Measurements from ENCODE around the gene SLC34A1. TPM values are rescaled to one million over a fixed set of nuclear protein-coding genes. Genes with fewer than 3 reads are reported as not detected.
"Not testable (repeated sequence)": the region's sequence is repeated elsewhere in the genome, so short reads cannot be mapped to it uniquely, and the experiment has no call there.

SLC34A1 gene
- total RNA-seq, 1 donor from 2014 or later, result 0.16 TPM

GRCh38 chr5:177371120-177372033 lies 12.9 kb upstream of the SLC34A1 start:
- Mint-ChIP-seq H3K27ac (ENCODE audit: unreplicated experiment) (no peak overlapping the region), H3K9me3 (no peaks in the 10 kb centered on the region), H3K27me3 (ENCODE audit: low read depth) (peaks cover 12% of the 10 kb centered on the region), H3K4me3 (peak overlapping the region; percentile 76), H3K4me1 (peaks cover 24% of the 10 kb centered on the region), H3K36me3 (ENCODE audit: low read depth) (no peaks in the 10 kb centered on the region)
- no peak for DNase-seq (ENCODE audit: low read depth, low spot score)
- no peak for TF ChIP-seq CTCF (conservative IDR thresholded peaks at IDR 0.05)

- Mint-ChIP-seq H3K27me3 (ENCODE audit: low read depth) (peaks cover 9% of the 10 kb centered on the region), H3K27ac (ENCODE audit: unreplicated experiment) (no peak overlapping the region), H3K9me3 (no peaks in the 10 kb centered on the region), H3K36me3 (ENCODE audit: low read depth) (no peaks in the 10 kb centered on the region), H3K4me3 (no peak overlapping the region), H3K4me1 (peaks cover 16% of the 10 kb centered on the region)
- TF ChIP-seq CTCF (conservative IDR thresholded peaks at IDR 0.05), result no peak
- no peak for DNase-seq (ENCODE audit: low read depth, low spot score)
Observed at GRCh38 chr5:177372034-177372896, 12.0 kb upstream of the SLC34A1 start.

- no peak for TF ChIP-seq CTCF (conservative IDR thresholded peaks at IDR 0.05)
- no peak overlapping the region for H3K27ac Mint-ChIP-seq (ENCODE audit: unreplicated experiment)
- no peak for DNase-seq (ENCODE audit: low read depth, low spot score)
- H3K4me1 Mint-ChIP-seq, result peaks cover 16% of the 10 kb centered on the region
- no peak overlapping the region for H3K4me3 Mint-ChIP-seq
- H3K36me3 Mint-ChIP-seq (ENCODE audit: low read depth), result no peaks in the 10 kb centered on the region
- no peaks in the 10 kb centered on the region for H3K9me3 Mint-ChIP-seq
- H3K27me3 Mint-ChIP-seq (ENCODE audit: low read depth), result peaks cover 9% of the 10 kb centered on the region
Observed at GRCh38 chr5:177372910-177373309, 11.3 kb upstream of the SLC34A1 start.

DNA sequence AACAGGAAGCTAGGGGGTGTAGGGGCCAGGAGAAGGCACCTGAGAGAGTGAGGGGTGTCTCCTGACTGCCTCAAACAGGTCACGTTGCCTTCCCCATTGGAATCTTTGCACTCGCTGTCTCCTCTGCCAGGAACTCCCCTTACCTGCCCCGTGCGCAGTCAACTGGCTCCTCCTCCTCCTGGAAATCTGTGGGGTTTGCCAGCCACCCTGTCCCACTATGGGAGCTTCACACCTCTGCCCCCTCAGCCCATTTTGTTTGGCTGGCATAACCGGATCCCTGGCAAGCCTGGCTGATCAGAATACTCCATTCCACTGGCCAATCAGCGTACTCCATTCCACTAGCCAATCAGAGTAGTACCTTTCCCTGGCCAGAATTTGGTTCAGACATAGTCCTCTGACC lies 10.4 kb upstream of the SLC34A1 start:
- Mint-ChIP-seq H3K9me3 (no peaks in the 10 kb centered on the region), H3K27ac (ENCODE audit: unreplicated experiment) (no peak overlapping the region), H3K4me3 (no peak overlapping the region), H3K27me3 (ENCODE audit: low read depth) (peaks cover 3% of the 10 kb centered on the region), H3K4me1 (peaks cover 11% of the 10 kb centered on the region), H3K36me3 (ENCODE audit: low read depth) (no peaks in the 10 kb centered on the region)
- DNase-seq (ENCODE audit: low read depth, low spot score), result no peak
- no peak for TF ChIP-seq CTCF (conservative IDR thresholded peaks at IDR 0.05)

- Mint-ChIP-seq H3K27ac (ENCODE audit: unreplicated experiment) (no peak overlapping the region), H3K4me1 (peaks cover 7% of the 10 kb centered on the region), H3K4me3 (no peak overlapping the region), H3K36me3 (ENCODE audit: low read depth) (no peaks in the 10 kb centered on the region), H3K27me3 (ENCODE audit: low read depth) (no peaks in the 10 kb centered on the region), H3K9me3 (no peaks in the 10 kb centered on the region)
- no peak for DNase-seq (ENCODE audit: low read depth, low spot score)
- TF ChIP-seq CTCF (conservative IDR thresholded peaks at IDR 0.05), result no peak
Observed at GRCh38 chr5:177374211-177374610, 10.0 kb upstream of the SLC34A1 start.

- DNase-seq (ENCODE audit: low read depth, low spot score); H3K9me3 Mint-ChIP-seq; H3K27ac Mint-ChIP-seq (ENCODE audit: unreplicated experiment); H3K36me3 Mint-ChIP-seq (ENCODE audit: low read depth); H3K27me3 Mint-ChIP-seq (ENCODE audit: low read depth); H3K4me3 Mint-ChIP-seq; H3K4me1 Mint-ChIP-seq: not testable (repeated sequence)
Observed at GRCh38 chr5:177375516-177375915, 8.7 kb upstream of the SLC34A1 start.
